Measurements from ENCODE around the gene DNAH2.

DNAH2 gene

GRCh38 chr17:7719661-7720060 is 2.1 kb downstream of the DNAH2 start:
- no peak for TF ChIP-seq CTCF (conservative IDR thresholded peaks at IDR 0.05)
- H3K27ac ChIP-seq = no peak overlapping the region

GRCh38 chr17:7720125-7720524 is 2.6 kb downstream of the DNAH2 start:
- TF ChIP-seq CTCF (conservative IDR thresholded peaks at IDR 0.05) = no peak
- no peak overlapping the region for H3K27ac ChIP-seq

- TF ChIP-seq CTCF (conservative IDR thresholded peaks at IDR 0.05) = no peak
- H3K27ac ChIP-seq = no peak overlapping the region
These were observed 4.1 kb downstream of the DNAH2 start for GRCh38 chr17:7721612-7722011.

- H3K27ac ChIP-seq = no peak overlapping the region
- TF ChIP-seq CTCF (conservative IDR thresholded peaks at IDR 0.05) = no peak
These were observed 10.3 kb downstream of the DNAH2 start for GRCh38 chr17:7727886-7728285.

GRCh38 chr17:7729816-7730215 is 12.3 kb downstream of the DNAH2 start:
- TF ChIP-seq CTCF (conservative IDR thresholded peaks at IDR 0.05) = no peak
- H3K27ac ChIP-seq = no peak overlapping the region

- no peak for TF ChIP-seq CTCF (conservative IDR thresholded peaks at IDR 0.05)
- no peak overlapping the region for H3K27ac ChIP-seq
These were observed 15.5 kb downstream of the DNAH2 start for GRCh38 chr17:7732981-7733539.

- TF ChIP-seq CTCF (conservative IDR thresholded peaks at IDR 0.05) = no peak
- no peak overlapping the region for H3K27ac ChIP-seq
These were observed 20.1 kb downstream of the DNAH2 start for GRCh38 chr17:7737601-7738000.
